Trophoblast cell (in vitro differentiated cells and primary cell): ENCODE results near the gene C13orf46.

Source experiments
- DNase-seq, 2 donors: peaks; one replicate each; pipeline ENCODE4 v3.0.0-alpha.2; 2016
- H2AFZ ChIP-seq: 2 replicates; pipeline ENCODE4 v1.6.1; 2013; ENCODE audit warnings: low read length, moderate library complexity, mild to moderate bottlenecking; ENCODE audit not compliant: insufficient read depth, poor library complexity
- H2AK5ac ChIP-seq: 2 replicates; pipeline ENCODE4 v1.6.1; 2013; ENCODE audit warnings: mild to moderate bottlenecking, low read length
- H2BK120ac ChIP-seq: 2 replicates; pipeline ENCODE4 v1.6.1; 2013; ENCODE audit warnings: low read length, mild to moderate bottlenecking, moderate library complexity; ENCODE audit not compliant: insufficient read depth, poor library complexity
- H2BK12ac ChIP-seq: 2 replicates; pipeline ENCODE4 v1.6.1; 2013; ENCODE audit warnings: mild to moderate bottlenecking, low read length, moderate library complexity
- H2BK5ac ChIP-seq: 2 replicates; pipeline ENCODE4 v1.6.1; 2013; ENCODE audit warnings: low read length, low read depth, moderate library complexity, mild to moderate bottlenecking; ENCODE audit not compliant: poor library complexity
- H3K14ac ChIP-seq: 2 replicates; pipeline ENCODE4 v1.6.1; 2013; ENCODE audit warnings: mild to moderate bottlenecking, low read length
- H3K18ac ChIP-seq: 2 replicates; pipeline ENCODE4 v1.6.1; 2013; ENCODE audit warnings: mild to moderate bottlenecking, low read length
- H3K23ac ChIP-seq: 2 replicates; pipeline ENCODE4 v1.6.1; 2013; ENCODE audit warnings: low read length
- H3K27ac ChIP-seq: 2 replicates; pipeline ENCODE4 v1.5.1; 2013; ENCODE audit warnings: low read depth, mild to moderate bottlenecking, inconsistent platforms, low read length, moderate library complexity
- H3K27me3 ChIP-seq: 2 replicates; pipeline ENCODE4 v1.6.1; 2013; ENCODE audit warnings: inconsistent platforms, mild to moderate bottlenecking, low read length, moderate library complexity; ENCODE audit not compliant: insufficient read depth
- H3K36me3 ChIP-seq, 2 experiments: 1 replicate in 1 of 2; 2 replicates in 1 of 2; pipeline ENCODE4 v1.6.1; 2013; ENCODE audit warnings: low read length in 2 of 2, mild to moderate bottlenecking in 2 of 2, moderate library complexity in 1 of 2; ENCODE audit not compliant: insufficient read depth in 2 of 2, control insufficient read depth in 1 of 2
- H3K4ac ChIP-seq: 2 replicates; pipeline ENCODE4 v1.6.1; 2013; ENCODE audit warnings: low read depth, mild to moderate bottlenecking, low read length, moderate library complexity
- H3K4me1 ChIP-seq, 2 experiments: 1 replicate in 1 of 2; 2 replicates in 1 of 2; pipeline ENCODE4 v1.6.1; 2013; ENCODE audit warnings: low read length in 2 of 2, mild to moderate bottlenecking in 2 of 2, moderate library complexity in 1 of 2; ENCODE audit not compliant: insufficient read depth in 2 of 2, control insufficient read depth in 1 of 2
- H3K4me2 ChIP-seq: 2 replicates; pipeline ENCODE4 v1.6.1; 2013; ENCODE audit warnings: inconsistent platforms, mild to moderate bottlenecking, low read length, moderate library complexity
- H3K4me3 ChIP-seq: 2 replicates; pipeline ENCODE4 v1.5.1; 2013; ENCODE audit warnings: mild to moderate bottlenecking, low read depth, low read length, inconsistent platforms
- H3K79me1 ChIP-seq: one replicate; pipeline ENCODE4 v1.6.1; 2013; ENCODE audit warnings: low read length
- H3K79me2 ChIP-seq: 2 replicates; pipeline ENCODE4 v1.6.1; 2013; ENCODE audit warnings: low read length, mild to moderate bottlenecking; ENCODE audit not compliant: control insufficient read depth, insufficient read depth, poor library complexity
- H3K9ac ChIP-seq: 2 replicates; pipeline ENCODE4 v1.6.1; 2013; ENCODE audit warnings: mild to moderate bottlenecking, low read length
- H3K9me3 ChIP-seq: 2 replicates; pipeline ENCODE4 v1.6.1; 2013; ENCODE audit warnings: low read depth, mild to moderate bottlenecking, control low read depth, inconsistent platforms, low read length; ENCODE audit not compliant: insufficient read depth
- H4K12ac ChIP-seq: 2 replicates; pipeline ENCODE4 v1.6.1; 2013; ENCODE audit warnings: low read depth, mild to moderate bottlenecking, low read length, moderate library complexity
- H4K8ac ChIP-seq: 2 replicates; pipeline ENCODE4 v1.6.1; 2013; ENCODE audit warnings: low read depth, mild to moderate bottlenecking, low read length, moderate library complexity
- H4K91ac ChIP-seq: one replicate; pipeline ENCODE4 v1.6.1; 2013; ENCODE audit warnings: low read depth, mild to moderate bottlenecking, low read length, moderate library complexity
- WGBS: extraction: QIAGEN DNeasy Blood & Tissue Kit; methylation state at CpG from one replicate; pipeline ENCODE4 v1.1.7; 2013; ENCODE audit warnings: missing lambda C conversion rate; ENCODE audit not compliant: insufficient read length, insufficient coverage; ENCODE audit errors: extremely low coverage; 5-methylcytosine and 5-hydroxymethylcytosine counted together

Gene C13orf46

DNA sequence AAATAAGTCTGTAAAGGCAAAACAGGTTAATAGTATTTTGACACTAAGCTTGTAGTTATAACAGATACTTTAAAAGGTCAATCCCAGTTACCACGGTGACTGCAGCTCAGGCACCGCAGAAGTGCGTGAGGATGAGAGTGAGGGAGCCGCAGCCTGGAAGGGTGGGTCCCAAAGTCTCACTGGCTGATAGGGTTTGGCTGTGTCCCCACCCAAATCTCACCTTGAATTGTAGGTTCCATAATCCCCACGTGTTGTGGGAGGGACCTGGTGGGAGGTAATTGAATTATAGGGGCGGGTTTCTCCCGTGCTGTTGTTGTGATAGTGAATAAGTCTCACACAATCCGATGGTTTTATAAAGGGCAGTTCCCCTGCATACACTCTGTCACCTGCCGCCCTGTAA, 70.0 kb downstream of the C13orf46 start:
- no peak overlapping the region for H4K91ac ChIP-seq
- no peak overlapping the region for H2BK5ac ChIP-seq
- H3K9me3 ChIP-seq, result no peaks in the 10 kb centered on the region
- no peak overlapping the region for H3K4me3 ChIP-seq
- H3K79me2 ChIP-seq, result no peaks in the 10 kb centered on the region
- no peak overlapping the region for H4K8ac ChIP-seq
- H2AK5ac ChIP-seq, result no peak overlapping the region
- no peaks in the 10 kb centered on the region for H3K27me3 ChIP-seq
- H4K12ac ChIP-seq, result no peak overlapping the region
- peaks cover 9% of the 10 kb centered on the region for H3K79me1 ChIP-seq
- H3K4me2 ChIP-seq, result no peak overlapping the region
- no peak overlapping the region for H3K23ac ChIP-seq
- no peak overlapping the region for H3K18ac ChIP-seq
- H3K4me1 ChIP-seq, result peaks cover 6 to 10% of the 10 kb centered on the region in 2 experiments
- H2BK12ac ChIP-seq, result no peak overlapping the region
- H3K14ac ChIP-seq, result no peak overlapping the region
- H2AFZ ChIP-seq, result no peak overlapping the region
- no peak overlapping the region for H3K9ac ChIP-seq
- H3K27ac ChIP-seq, result no peak overlapping the region
- H2BK120ac ChIP-seq, result no peak overlapping the region
- DNase-seq, result no peak
- H3K4ac ChIP-seq, result no peak overlapping the region
- H3K36me3 ChIP-seq, result no peaks in the 10 kb centered on the region
- WGBS, result no CpG with 5 or more reads among the region's 9 CpGs
